Measurements from ENCODE around the gene HSD17B12.

DNA sequence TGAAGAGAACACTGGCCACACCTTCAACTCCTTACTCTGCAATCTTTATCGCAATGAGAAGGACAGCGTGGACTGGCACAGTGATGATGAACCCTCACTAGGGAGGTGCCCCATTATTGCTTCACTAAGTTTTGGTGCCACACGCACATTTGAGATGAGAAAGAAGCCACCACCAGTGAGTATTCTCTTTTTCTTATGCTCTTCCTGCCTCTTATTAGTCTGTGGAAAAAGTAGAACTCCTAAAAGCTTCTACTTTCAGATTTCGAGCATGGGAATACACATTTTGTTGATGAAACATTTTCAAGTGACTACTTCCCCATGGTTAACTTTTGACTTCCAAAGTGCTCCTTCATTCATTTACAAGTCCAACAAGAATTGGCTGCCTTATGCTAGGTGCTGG is 221.0 kb downstream of the HSD17B12 start:
- TF ChIP-seq CTCF (IDR thresholded peaks at IDR 0.05) (no peak), POLR2A (IDR thresholded peaks at IDR 0.05) (no peak)
